H9 (cell line): ENCODE measurements around the gene FOXD4L6. TPM values are rescaled to one million over a fixed set of nuclear protein-coding genes. Genes with fewer than 3 reads are reported as not detected.
"Not testable (repeated sequence)": the region's sequence is repeated elsewhere in the genome, so short reads cannot be mapped to it uniquely, and the experiment has no call there.

Experiments used
- DNase-seq: peaks from one replicate; pipeline ENCODE4 v3.0.0-alpha.2; 2017
- H2AFZ ChIP-seq: one replicate; pipeline ENCODE4 v1.6.1; 2013; ENCODE audit warnings: mild to moderate bottlenecking, low read length, control low read depth, moderate library complexity
- H2AK5ac ChIP-seq: 2 replicates; pipeline ENCODE4 v1.6.1; 2013; ENCODE audit warnings: low read length, control low read depth, mixed read lengths; ENCODE audit not compliant: insufficient read length
- H2BK120ac ChIP-seq: one replicate; pipeline ENCODE4 v1.6.1; 2013; ENCODE audit warnings: low read depth, mild to moderate bottlenecking, low read length, control low read depth, inconsistent platforms; ENCODE audit not compliant: poor library complexity, severe bottlenecking
- H2BK12ac ChIP-seq: 2 replicates; pipeline ENCODE4 v1.6.1; 2013; ENCODE audit warnings: low read length, control low read depth, mixed read lengths, low read depth; ENCODE audit not compliant: insufficient read length
- H2BK15ac ChIP-seq: 2 replicates; pipeline ENCODE4 v1.6.1; 2013; ENCODE audit warnings: low read depth, low read length, control low read depth
- H2BK20ac ChIP-seq: one replicate; pipeline ENCODE4 v1.6.1; 2013; ENCODE audit warnings: low read depth, mild to moderate bottlenecking, low read length, control low read depth, inconsistent platforms; ENCODE audit not compliant: poor library complexity, severe bottlenecking
- H2BK5ac ChIP-seq: 2 replicates; pipeline ENCODE4 v1.6.1; 2013; ENCODE audit warnings: low read length, control low read depth, mixed read lengths; ENCODE audit not compliant: insufficient read length
- H3K14ac ChIP-seq: 2 replicates; pipeline ENCODE4 v1.6.1; 2013; ENCODE audit warnings: low read length, control low read depth; ENCODE audit not compliant: insufficient read depth
- H3K18ac ChIP-seq: 2 replicates; pipeline ENCODE4 v1.6.1; 2013; ENCODE audit warnings: low read depth, mild to moderate bottlenecking, mixed read lengths, low read length, control low read depth; ENCODE audit not compliant: insufficient read length
- H3K23ac ChIP-seq: 2 replicates; pipeline ENCODE4 v1.6.1; 2013; ENCODE audit warnings: low read length, control low read depth, mixed read lengths, low read depth; ENCODE audit not compliant: insufficient read length
- H3K23me2 ChIP-seq: 2 replicates; pipeline ENCODE4 v1.6.1; 2013; ENCODE audit warnings: low read depth, mild to moderate bottlenecking, mixed read lengths, low read length, control low read depth; ENCODE audit not compliant: insufficient read length, poor library complexity, severe bottlenecking
- H3K27ac ChIP-seq: 2 replicates; pipeline ENCODE4 v1.5.1; 2013; ENCODE audit warnings: low read length, control low read depth, mixed read lengths, low read depth; ENCODE audit not compliant: insufficient read length
- H3K27me3 ChIP-seq: 2 replicates; pipeline ENCODE4 v1.6.1; 2013; ENCODE audit warnings: low read length, control low read depth, inconsistent platforms; ENCODE audit not compliant: insufficient read depth
- H3K4ac ChIP-seq: 2 replicates; pipeline ENCODE4 v1.6.1; 2013; ENCODE audit warnings: low read depth, mild to moderate bottlenecking, control low read depth, inconsistent platforms, low read length, moderate library complexity
- H3K4me1 ChIP-seq: 2 replicates; pipeline ENCODE4 v1.6.1; 2013; ENCODE audit warnings: low read length, control low read depth, inconsistent platforms; ENCODE audit not compliant: insufficient read depth
- H3K4me2 ChIP-seq: 2 replicates; pipeline ENCODE4 v1.6.1; 2013; ENCODE audit warnings: low read length, control low read depth, mixed read lengths; ENCODE audit not compliant: insufficient read length, insufficient read depth
- H3K56ac ChIP-seq: 2 replicates; pipeline ENCODE4 v1.6.1; 2013; ENCODE audit warnings: low read depth, mild to moderate bottlenecking, mixed read lengths, low read length, control low read depth; ENCODE audit not compliant: insufficient read length
- H3K79me1 ChIP-seq: 2 replicates; pipeline ENCODE4 v1.6.1; 2013; ENCODE audit warnings: low read depth, mild to moderate bottlenecking, moderate library complexity, low read length, control low read depth, inconsistent platforms; ENCODE audit not compliant: insufficient read depth, poor library complexity, severe bottlenecking
- H3K79me2 ChIP-seq: 2 replicates; pipeline ENCODE4 v1.6.1; 2013; ENCODE audit warnings: low read length, control low read depth, inconsistent platforms; ENCODE audit not compliant: insufficient read depth
- H3K9ac ChIP-seq: 2 replicates; pipeline ENCODE4 v1.6.1; 2013; ENCODE audit warnings: low read length, control low read depth, mixed read lengths; ENCODE audit not compliant: insufficient read length; ENCODE audit errors: extremely low read depth
- H3K9me3 ChIP-seq: one replicate; pipeline ENCODE4 v1.6.1; 2013; ENCODE audit warnings: low read depth, low read length, inconsistent platforms; ENCODE audit not compliant: control insufficient read depth
- H3T11ph ChIP-seq: one replicate; pipeline ENCODE4 v1.6.1; 2013; ENCODE audit warnings: mild to moderate bottlenecking, low read length, control low read depth, inconsistent platforms
- H4K20me1 ChIP-seq: one replicate; pipeline ENCODE4 v1.6.1; 2013; ENCODE audit not compliant: control insufficient read depth, insufficient read length, insufficient read depth
- H4K5ac ChIP-seq: 2 replicates; pipeline ENCODE4 v1.6.1; 2013; ENCODE audit warnings: low read depth, mild to moderate bottlenecking, mixed read lengths, low read length, control low read depth; ENCODE audit not compliant: insufficient read length
- H4K8ac ChIP-seq: replicated peaks from 2 replicates; pipeline ENCODE4 v1.6.1; 2013; ENCODE audit warnings: low read length, control low read depth, mixed read lengths, low read depth; ENCODE audit not compliant: insufficient read length
- H4K91ac ChIP-seq: 2 replicates; pipeline ENCODE4 v1.6.1; 2013; ENCODE audit warnings: low read depth, mild to moderate bottlenecking, moderate library complexity, mixed read lengths, low read length, control low read depth; ENCODE audit not compliant: insufficient read length
- H3K27ac Mint-ChIP-seq, 3 experiments: 2 replicates in 2 of 3; 3 replicates in 1 of 3; pipeline ENCODE4 v1.8.0; 2020 to 2021; ENCODE audit warnings: mixed read lengths in 3 of 3, mild to moderate bottlenecking in 1 of 3, moderate library complexity in 1 of 3
- H3K27me3 Mint-ChIP-seq: 2 replicates; pipeline ENCODE4 v1.8.0; 2021; ENCODE audit warnings: low read depth, mild to moderate bottlenecking, moderate library complexity, mixed read lengths
- H3K36me3 Mint-ChIP-seq, 3 experiments: 2 replicates in 2 of 3; 3 replicates in 1 of 3; pipeline ENCODE4 v1.8.0; 2020 to 2021; ENCODE audit warnings: low read depth in 3 of 3, mixed read lengths in 3 of 3; ENCODE audit not compliant: insufficient read depth in 1 of 3
- H3K4me1 Mint-ChIP-seq, 2 experiments: 2 replicates each; pipeline ENCODE4 v1.8.0; 2020; ENCODE audit warnings: mixed read lengths in 2 of 2
- H3K4me3 Mint-ChIP-seq, 2 experiments: 2 replicates in 1 of 2; 3 replicates in 1 of 2; pipeline ENCODE4 v1.8.0; 2020 to 2021; ENCODE audit warnings: mild to moderate bottlenecking in 2 of 2, mixed read lengths in 2 of 2, moderate library complexity in 1 of 2
- H3K9me3 Mint-ChIP-seq, 2 experiments: 2 replicates in 1 of 2; 3 replicates in 1 of 2; pipeline ENCODE4 v1.8.0; 2020; ENCODE audit warnings: mild to moderate bottlenecking in 2 of 2, mixed read lengths in 2 of 2, moderate library complexity in 1 of 2
- WGBS: extraction: QIAGEN DNeasy Blood & Tissue Kit; methylation state at CpG from one replicate; pipeline ENCODE4 v1.1.7; 2013; ENCODE audit warnings: missing lambda C conversion rate, low lambda C conversion rate, mixed read lengths; ENCODE audit not compliant: insufficient read length; ENCODE audit errors: extremely low coverage; 5-methylcytosine and 5-hydroxymethylcytosine counted together
- total RNA-seq: library from RNA; stranded (reverse); gene quantifications from 2 replicates; pipeline ENCODE4 v1.2.1, GENCODE V29; 2021

The FOXD4L6 gene
- total RNA-seq, 1 experiment from 2014 or later = 0.13 TPM

DNA sequence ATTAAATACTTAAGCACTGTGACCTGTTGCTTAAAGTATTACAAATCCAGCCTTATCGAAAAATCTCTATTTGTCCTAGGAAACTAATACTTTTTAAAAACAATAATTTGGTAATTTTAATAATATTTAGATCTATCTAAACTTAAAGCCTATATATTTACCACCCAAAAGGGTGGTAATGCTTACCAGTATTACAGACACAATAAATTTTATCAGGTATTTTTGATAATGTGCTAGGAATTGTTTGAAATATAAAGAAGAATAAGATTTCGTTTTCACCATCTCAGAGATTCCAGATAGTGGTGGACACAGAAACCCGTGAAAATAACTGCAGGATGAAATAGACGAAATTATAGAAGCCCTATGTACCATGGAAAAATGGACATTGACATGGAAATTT lies 7.8 kb downstream of the FOXD4L6 start:
- not testable (repeated sequence) for H3K4me3 Mint-ChIP-seq, H2AK5ac ChIP-seq, H3K9me3 Mint-ChIP-seq, H3K79me2 ChIP-seq, H3K27me3 ChIP-seq, H3K4ac ChIP-seq, H2BK5ac ChIP-seq, H4K8ac ChIP-seq, H2BK20ac ChIP-seq, H2BK120ac ChIP-seq, H3K23ac ChIP-seq, H3K4me1 Mint-ChIP-seq, H3K27ac ChIP-seq, H3T11ph ChIP-seq, DNase-seq, H3K9me3 ChIP-seq, H4K5ac ChIP-seq, H3K23me2 ChIP-seq, H2BK12ac ChIP-seq, H3K4me1 ChIP-seq, H3K14ac ChIP-seq, H3K9ac ChIP-seq, H2AFZ ChIP-seq, H4K20me1 ChIP-seq, H3K56ac ChIP-seq, H3K18ac ChIP-seq, H3K27ac Mint-ChIP-seq, H4K91ac ChIP-seq, H2BK15ac ChIP-seq, H3K79me1 ChIP-seq, H3K4me2 ChIP-seq, H3K36me3 Mint-ChIP-seq
- H3K27me3 Mint-ChIP-seq = peaks cover 13% of the 10 kb centered on the region
- no CpG with 5 or more reads among the region's 4 CpGs for WGBS

DNA sequence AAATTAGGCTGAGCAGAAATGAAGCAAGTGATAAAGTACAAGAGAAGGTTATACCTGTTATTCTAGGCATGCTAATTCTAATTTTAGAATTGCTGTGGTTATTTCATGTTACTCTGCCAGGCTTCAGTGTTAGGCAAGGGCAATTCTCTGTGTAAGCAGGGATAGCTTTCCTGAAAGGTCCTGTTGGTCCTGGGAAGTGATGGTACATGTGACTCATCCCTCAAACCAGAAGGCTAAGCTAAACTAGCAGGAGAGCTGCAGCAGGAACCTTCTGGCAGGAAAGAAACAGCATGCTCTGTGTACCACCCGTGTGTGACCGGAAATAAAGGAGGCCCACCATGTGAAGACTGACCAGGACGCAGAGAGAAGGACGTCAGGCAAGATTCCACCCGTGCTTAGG lies 8.8 kb downstream of the FOXD4L6 start:
- H3K23me2 ChIP-seq, H2AFZ ChIP-seq, H3K4me2 ChIP-seq, DNase-seq, H3K9ac ChIP-seq, H3K4me1 ChIP-seq, H2BK15ac ChIP-seq, H3K56ac ChIP-seq, H2BK5ac ChIP-seq, H3K4me1 Mint-ChIP-seq, H4K8ac ChIP-seq, H4K5ac ChIP-seq, H2BK12ac ChIP-seq, H3K79me2 ChIP-seq, H3K9me3 Mint-ChIP-seq, H3K27ac Mint-ChIP-seq, H3K4me3 Mint-ChIP-seq, H3K14ac ChIP-seq, H4K20me1 ChIP-seq, H3K79me1 ChIP-seq, H3K36me3 Mint-ChIP-seq, H2BK20ac ChIP-seq, H3K27ac ChIP-seq, H3K23ac ChIP-seq, H3K18ac ChIP-seq, H4K91ac ChIP-seq, H2BK120ac ChIP-seq, H3K4ac ChIP-seq, H3T11ph ChIP-seq, H2AK5ac ChIP-seq, H3K27me3 ChIP-seq, H3K9me3 ChIP-seq: not testable (repeated sequence)
- no CpG with 5 or more reads among the region's 5 CpGs for WGBS
- H3K27me3 Mint-ChIP-seq = peaks cover 12% of the 10 kb centered on the region
